Nephron (organoid): ENCODE measurements around the gene THSD4.

Experiments used
- H3K27ac Mint-ChIP-seq, 3 experiments: 2 replicates each; pipeline ENCODE4 v1.8.0; 2020; ENCODE audit warnings: mixed read lengths in 3 of 3, mild to moderate bottlenecking in 2 of 3, moderate library complexity in 1 of 3
- H3K27me3 Mint-ChIP-seq: 2 replicates; pipeline ENCODE4 v1.8.0; 2021; ENCODE audit warnings: low read depth, mild to moderate bottlenecking, moderate library complexity, mixed read lengths
- H3K36me3 Mint-ChIP-seq: 2 replicates; pipeline ENCODE4 v1.8.0; 2020; ENCODE audit warnings: low read depth, mixed read lengths
- H3K4me1 Mint-ChIP-seq: 2 replicates; pipeline ENCODE4 v1.8.0; 2020; ENCODE audit warnings: mixed read lengths
- H3K4me3 Mint-ChIP-seq, 3 experiments: 2 replicates each; pipeline ENCODE4 v1.8.0; 2020; ENCODE audit warnings: mild to moderate bottlenecking in 3 of 3, mixed read lengths in 3 of 3, moderate library complexity in 2 of 3
- H3K9me3 Mint-ChIP-seq: 2 replicates; pipeline ENCODE4 v1.8.0; 2020; ENCODE audit warnings: mixed read lengths
- CTCF ChIP-seq, 3 experiments: fragments of 200-600 bp; sonication (generic); IDR thresholded peaks; one replicate each; pipeline ENCODE4 v1.5.0; 2021; ENCODE audit warnings: antibody characterized with exemption in 3 of 3; ENCODE audit not compliant: unreplicated experiment in 3 of 3

THSD4 gene

GRCh38 chr15:71781965-71782265, 666.6 kb downstream of the THSD4 start:
- Mint-ChIP-seq H3K4me1 (peaks cover 29% of the 10 kb centered on the region), H3K27ac (no peak overlapping the region), H3K27me3 (peaks cover 4% of the 10 kb centered on the region), H3K9me3 (no peaks in the 10 kb centered on the region), H3K36me3 (no peaks in the 10 kb centered on the region), H3K4me3 (no peak overlapping the region)
- no peak for TF ChIP-seq CTCF (IDR thresholded peaks at IDR 0.05; ENCODE audit: unreplicated experiment in 3 of 3)

- Mint-ChIP-seq H3K36me3 (no peaks in the 10 kb centered on the region), H3K4me3 (no peak overlapping the region), H3K27me3 (peaks cover 4% of the 10 kb centered on the region), H3K9me3 (no peaks in the 10 kb centered on the region), H3K4me1 (peaks cover 29% of the 10 kb centered on the region), H3K27ac (no peak overlapping the region)
- TF ChIP-seq CTCF (IDR thresholded peaks at IDR 0.05; ENCODE audit: unreplicated experiment in 3 of 3), result no peak
These were observed 667.3 kb downstream of the THSD4 start for GRCh38 chr15:71782422-71783165.

GRCh38 chr15:71784719-71785118, 669.4 kb downstream of the THSD4 start:
- peaks cover 23% of the 10 kb centered on the region for H3K4me1 Mint-ChIP-seq
- H3K27me3 Mint-ChIP-seq, result peaks cover 4% of the 10 kb centered on the region
- no peak overlapping the region for H3K4me3 Mint-ChIP-seq
- no peaks in the 10 kb centered on the region for H3K36me3 Mint-ChIP-seq
- H3K27ac Mint-ChIP-seq, result no peak overlapping the region
- no peaks in the 10 kb centered on the region for H3K9me3 Mint-ChIP-seq
- TF ChIP-seq CTCF (IDR thresholded peaks at IDR 0.05; ENCODE audit: unreplicated experiment in 3 of 3), result no peak

- H3K27ac Mint-ChIP-seq, result no peak overlapping the region
- H3K4me1 Mint-ChIP-seq, result peaks cover 14% of the 10 kb centered on the region
- no peaks in the 10 kb centered on the region for H3K9me3 Mint-ChIP-seq
These were observed 670.7 kb downstream of the THSD4 start for GRCh38 chr15:71785996-71786395.

GRCh38 chr15:71786673-71787072, 671.4 kb downstream of the THSD4 start:
- no peak for TF ChIP-seq CTCF (IDR thresholded peaks at IDR 0.05; ENCODE audit: unreplicated experiment in 3 of 3)
- Mint-ChIP-seq H3K4me1 (peaks cover 14% of the 10 kb centered on the region), H3K27ac (no peak overlapping the region), H3K9me3 (no peaks in the 10 kb centered on the region), H3K27me3 (peaks cover 4% of the 10 kb centered on the region), H3K36me3 (no peaks in the 10 kb centered on the region), H3K4me3 (no peak overlapping the region)

More at GRCh38 chr15:71785996-71786395, 670.7 kb downstream of the THSD4 start:
- no peaks in the 10 kb centered on the region for H3K36me3 Mint-ChIP-seq
- no peak overlapping the region for H3K4me3 Mint-ChIP-seq
- peaks cover 4% of the 10 kb centered on the region for H3K27me3 Mint-ChIP-seq
- no peak for TF ChIP-seq CTCF (IDR thresholded peaks at IDR 0.05; ENCODE audit: unreplicated experiment in 3 of 3)
